OCI-LY1 (cell line): ENCODE data around the gene WDFY2.

Experiments
- EZH2 ChIP-seq: fragments of 200-600 bp; sonication (generic), shearing (Covaris generic); IDR thresholded peaks from 2 replicates; pipeline ENCODE4 v1.8.0; 2017; ENCODE audit warnings: borderline replicate concordance, mixed run types, mild to moderate bottlenecking, antibody characterized with exemption, low read length, moderate library complexity, mixed read lengths
- TF ChIP-seq, protein P1 (sequence below): fragments of 200-600 bp; sonication (generic), shearing (Covaris generic); IDR thresholded peaks from 2 replicates; pipeline ENCODE4 v1.5.1; 2017; ENCODE audit warnings: mild to moderate bottlenecking, antibody characterized with exemption, low read length, moderate library complexity, mixed read lengths

- TF ChIP-seq, protein P1, sequence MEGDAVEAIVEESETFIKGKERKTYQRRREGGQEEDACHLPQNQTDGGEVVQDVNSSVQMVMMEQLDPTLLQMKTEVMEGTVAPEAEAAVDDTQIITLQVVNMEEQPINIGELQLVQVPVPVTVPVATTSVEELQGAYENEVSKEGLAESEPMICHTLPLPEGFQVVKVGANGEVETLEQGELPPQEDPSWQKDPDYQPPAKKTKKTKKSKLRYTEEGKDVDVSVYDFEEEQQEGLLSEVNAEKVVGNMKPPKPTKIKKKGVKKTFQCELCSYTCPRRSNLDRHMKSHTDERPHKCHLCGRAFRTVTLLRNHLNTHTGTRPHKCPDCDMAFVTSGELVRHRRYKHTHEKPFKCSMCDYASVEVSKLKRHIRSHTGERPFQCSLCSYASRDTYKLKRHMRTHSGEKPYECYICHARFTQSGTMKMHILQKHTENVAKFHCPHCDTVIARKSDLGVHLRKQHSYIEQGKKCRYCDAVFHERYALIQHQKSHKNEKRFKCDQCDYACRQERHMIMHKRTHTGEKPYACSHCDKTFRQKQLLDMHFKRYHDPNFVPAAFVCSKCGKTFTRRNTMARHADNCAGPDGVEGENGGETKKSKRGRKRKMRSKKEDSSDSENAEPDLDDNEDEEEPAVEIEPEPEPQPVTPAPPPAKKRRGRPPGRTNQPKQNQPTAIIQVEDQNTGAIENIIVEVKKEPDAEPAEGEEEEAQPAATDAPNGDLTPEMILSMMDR = no peak
- TF ChIP-seq EZH2 = no peak
These were observed 75.2 kb downstream of the WDFY2 start for GRCh38 chr13:51659276-51660127.
